SKM-1 treated with dmso at 0.1 percent for 144 hours (cell line): ENCODE data around the gene DLX1.
A peak's percentile ranks its signal among the peaks of the same experiment; 100 is the strongest.
"Not testable (repeated sequence)": the region's sequence is repeated elsewhere in the genome, so short reads cannot be mapped to it uniquely, and the experiment has no call there.

Experiments used
- DNase-seq: peaks from one replicate; lab custom pipeline; 2025; ENCODE audit not compliant: unreplicated experiment; lab: John Stamatoyannopoulos, UW

The DLX1 gene

DNA sequence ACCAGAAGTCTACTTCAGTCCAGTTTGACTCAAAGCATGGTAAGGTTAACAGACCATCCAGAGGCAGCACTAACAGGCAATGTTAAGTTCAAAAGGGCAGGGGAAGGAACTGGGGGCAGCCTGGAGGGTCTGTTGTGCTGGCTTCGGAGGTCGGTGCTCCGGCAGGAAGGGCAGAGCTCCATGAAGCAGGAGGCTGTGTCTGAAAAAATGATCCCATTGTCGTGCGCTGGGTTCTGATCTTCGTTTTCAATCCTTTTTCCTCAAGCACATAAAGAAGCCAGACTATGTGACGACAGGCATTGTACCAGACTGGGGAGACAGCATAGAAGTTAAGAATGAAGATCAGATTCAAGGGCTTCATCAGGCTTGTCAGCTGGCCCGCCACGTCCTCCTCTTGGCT, 21.9 kb upstream of the DLX1 start:
- no peak for DNase-seq

DNA sequence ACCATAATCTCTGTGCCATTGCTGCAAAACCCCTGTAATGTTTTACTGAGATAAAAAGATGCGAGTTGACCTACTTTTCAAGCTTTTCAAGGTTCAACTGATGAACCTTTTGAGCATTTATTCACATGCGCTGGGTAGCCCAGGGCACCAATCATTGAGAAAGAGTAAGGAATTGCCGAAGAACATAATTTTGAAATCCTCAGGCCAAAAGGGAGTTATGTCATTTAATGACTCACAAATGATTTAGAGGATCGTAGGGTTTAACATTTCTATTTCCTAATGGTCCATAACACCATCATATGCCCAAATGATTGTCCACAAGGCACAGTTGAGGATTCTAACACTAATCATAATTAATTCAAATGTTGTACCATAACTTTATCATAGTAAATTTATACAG, 20.2 kb upstream of the DLX1 start:
- no peak for DNase-seq

DNA sequence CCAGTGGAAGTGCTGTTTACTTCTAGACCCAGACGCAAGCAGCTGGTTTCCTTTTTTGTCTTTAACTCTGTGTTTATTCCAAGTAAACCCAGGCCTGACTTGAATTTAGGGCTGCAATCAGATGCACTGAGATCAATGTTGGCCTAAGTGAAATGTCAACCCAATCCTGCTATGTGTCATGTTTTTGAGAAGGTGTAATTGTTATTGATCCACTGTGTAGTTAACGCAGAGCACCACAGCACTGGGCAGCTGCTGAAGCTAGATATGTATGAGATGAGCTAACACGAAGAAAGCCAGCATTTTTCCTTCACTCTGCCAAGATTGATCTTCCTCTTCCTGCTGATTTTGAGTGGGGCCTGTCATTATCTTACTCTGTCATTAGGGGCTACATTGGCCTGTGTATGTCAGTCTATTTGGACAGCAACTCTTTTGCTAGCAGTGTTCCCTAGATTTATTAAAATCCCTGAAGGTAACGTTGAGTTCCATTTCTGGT, 18.9 kb upstream of the DLX1 start:
- no peak for DNase-seq

DNA sequence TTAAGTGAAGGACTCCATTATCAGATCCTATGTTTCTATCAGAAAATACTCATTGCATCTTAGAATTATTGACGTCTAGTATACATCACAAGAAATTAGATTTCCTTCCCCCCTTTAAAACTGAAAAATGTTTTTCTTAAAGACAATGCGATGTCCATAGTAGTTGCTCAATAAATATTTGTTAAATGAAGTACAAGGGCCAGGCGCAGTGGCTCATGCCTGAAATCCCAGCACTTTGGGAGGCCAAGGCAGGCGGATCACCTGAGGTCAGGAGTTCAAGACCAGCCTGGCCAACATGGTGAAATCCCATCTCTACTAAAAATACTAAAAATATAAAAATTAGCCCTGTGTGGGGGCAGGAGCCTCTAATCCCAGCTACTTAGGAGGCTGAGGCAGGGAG, 17.4 kb upstream of the DLX1 start:
- not testable (repeated sequence) for DNase-seq

DNA sequence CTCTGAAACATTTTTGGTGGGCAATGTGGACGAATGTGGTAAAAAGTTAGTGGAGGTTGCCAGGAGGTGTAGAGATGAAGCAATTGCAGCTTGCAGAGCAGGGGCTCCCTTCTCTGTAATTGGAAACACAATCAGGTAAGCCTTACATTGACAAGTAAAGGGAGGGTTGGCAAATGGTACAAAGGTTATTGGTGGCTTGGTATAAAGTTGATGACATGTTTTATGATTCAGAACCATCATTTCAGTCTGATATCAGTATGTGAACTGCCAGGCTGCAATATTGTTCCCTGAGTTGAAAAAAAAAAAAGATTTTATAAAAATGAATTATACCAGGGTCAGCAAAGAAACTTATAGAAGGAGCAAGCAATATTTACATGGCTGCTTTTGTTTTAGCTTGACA, 14.4 kb upstream of the DLX1 start:
- no peak for DNase-seq

DNA sequence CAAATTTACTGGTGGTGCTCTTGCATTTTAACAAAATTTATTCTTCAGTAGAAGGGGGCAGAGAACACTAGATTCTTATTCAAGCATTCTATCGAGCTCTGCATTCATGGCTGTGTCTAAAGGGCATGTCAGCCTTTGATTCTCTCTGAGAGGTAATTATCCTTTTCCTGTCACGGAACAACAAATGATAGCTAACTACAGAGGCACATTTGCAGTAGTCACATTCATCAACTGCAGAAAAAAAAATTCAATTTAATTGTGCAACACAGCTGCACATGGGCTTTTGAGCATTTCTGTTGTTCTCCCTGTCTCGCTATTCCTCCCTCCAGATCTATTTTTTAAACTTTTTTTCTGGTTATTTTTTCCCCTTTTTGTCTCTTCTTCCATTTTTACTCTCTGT, 13.0 kb upstream of the DLX1 start:
- no peak for DNase-seq

DNA sequence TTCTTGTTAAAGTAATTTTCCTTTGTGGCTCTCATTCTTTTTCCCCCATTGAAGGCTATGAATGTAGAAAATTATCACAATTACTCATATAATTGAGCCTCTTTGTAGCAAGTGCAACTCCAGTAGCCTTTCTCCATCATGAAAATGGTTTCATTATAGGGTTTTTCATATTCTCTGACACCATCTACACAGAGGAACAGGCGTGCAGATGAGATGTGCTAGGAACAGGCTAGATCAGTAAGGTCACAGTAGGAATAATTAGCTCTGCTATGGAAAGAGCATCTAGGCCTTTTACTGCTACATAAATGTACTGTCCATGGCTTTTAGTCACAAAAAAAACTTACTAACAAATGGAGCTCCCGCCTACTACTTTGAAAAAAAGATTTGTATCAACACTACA, 12.6 kb upstream of the DLX1 start:
- DNase-seq, result no peak

DNA sequence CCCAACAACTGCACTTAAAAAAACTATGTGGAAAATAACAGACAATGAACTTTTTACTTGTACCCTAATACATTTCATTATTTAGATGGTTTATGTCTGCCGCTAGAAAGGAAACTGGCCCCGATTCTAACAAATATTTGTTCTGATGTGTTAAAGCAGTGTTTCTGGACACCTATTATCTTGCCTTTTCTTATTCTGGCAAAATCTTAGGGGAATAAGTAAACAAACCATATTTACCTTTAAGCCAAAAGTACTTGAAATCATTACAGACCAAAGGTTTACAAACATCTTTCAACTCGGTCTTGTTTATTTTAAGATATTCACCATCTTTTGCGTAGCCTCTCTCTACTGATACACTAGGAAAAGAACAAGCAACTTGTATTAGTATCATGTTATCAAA, 11.8 kb upstream of the DLX1 start:
- DNase-seq, result no peak

DNA sequence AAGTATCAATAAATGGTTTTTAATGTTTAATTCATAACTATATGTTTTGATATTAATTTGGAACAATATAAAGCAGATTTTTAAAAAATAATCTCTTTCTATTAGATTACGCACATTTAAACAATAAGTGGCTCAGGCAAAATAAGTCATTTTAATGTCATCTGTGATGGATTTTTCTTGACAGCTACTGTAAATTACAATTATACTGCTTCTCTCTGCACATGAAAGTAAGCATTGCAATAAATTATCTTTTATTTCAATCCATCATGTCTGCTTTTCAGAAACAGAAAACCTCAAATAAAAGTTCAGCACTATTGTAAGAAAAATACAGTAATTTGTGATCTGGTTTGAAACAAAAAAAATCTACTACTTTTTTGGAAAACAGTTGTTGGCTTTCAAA, 11.1 kb upstream of the DLX1 start:
- no peak for DNase-seq

DNA sequence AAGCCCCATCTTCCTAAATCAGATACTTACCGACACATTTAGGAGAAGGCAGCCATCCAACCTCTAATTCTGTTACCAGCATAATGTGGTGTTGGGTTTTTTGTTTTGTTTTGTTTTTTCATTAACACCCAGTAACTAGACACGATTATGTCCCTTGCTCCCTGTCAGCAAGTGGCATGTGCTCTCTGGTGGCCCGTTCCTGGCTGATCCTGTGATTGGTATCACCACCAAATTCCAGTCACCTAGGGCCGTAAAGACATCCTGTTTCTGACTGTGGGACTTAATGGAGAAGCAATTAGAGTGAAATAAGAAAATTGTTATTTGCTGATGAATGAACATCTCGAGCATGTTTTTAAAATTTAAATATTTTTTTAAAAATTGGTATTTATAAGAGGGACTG, 5.9 kb upstream of the DLX1 start:
- no peak for DNase-seq

DNA sequence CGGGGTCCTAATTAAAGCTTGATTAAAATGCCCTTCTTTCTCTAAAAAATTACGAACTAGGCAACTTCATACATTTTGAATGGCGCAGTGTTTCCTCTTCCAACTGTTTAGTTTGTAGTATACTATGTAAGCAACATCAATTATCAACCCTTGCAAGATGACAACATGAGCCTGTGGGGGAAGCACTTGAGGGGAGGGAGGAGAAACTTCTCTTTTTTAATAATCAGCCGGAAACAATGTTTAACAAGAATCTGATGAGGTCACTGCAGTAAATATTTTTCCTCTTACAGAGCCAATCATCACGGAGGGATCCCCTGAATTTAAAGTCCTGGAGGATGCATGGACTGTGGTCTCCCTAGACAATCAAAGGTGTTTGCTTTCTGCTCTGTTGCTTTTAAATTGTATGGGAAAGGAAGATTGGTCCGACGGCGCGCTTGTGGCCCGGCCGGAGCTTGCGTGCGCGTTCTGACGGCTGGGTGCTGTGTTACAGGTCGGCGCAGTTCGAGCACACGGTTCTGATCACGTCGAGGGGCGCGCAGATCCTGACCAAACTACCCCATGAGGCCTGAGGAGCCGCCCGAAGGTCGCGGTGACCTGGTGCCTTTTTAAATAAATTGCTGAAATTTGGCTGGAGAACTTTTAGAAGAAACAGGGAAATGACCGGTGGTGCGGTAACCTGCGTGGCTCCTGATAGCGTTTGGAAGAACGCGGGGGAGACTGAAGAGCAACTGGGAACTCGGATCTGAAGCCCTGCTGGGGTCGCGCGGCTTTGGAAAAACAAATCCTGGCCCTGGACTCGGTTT, 5.3 kb upstream of the DLX1 start:
- DNase-seq, result no peak

DNA sequence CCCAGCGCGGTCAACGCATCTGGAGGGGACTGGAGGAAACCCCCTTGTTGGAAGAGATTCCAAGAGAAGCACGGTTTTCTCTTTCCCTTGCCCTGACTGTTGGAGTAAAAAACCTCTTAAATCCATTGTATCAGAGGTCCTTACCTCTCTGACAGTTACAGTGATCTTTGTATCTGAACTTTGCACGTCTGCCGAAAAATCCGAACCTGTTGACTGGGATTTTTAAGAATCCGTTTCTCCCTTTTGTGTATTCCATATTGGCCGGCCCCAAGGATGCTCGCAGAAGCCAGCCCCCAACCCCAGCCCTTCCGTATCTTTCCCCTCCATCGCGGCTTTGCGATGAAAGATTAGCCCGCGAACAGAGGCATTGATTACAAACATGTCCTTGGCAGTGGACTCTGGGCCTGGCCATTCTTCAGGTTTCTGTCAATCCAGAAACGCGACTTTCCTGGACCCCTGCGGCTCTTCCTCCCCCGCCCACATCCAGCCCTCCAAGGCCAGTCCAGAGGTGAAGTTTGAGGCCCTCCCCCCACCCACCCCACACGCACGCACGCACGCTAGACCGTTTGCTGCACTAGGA, 4.6 kb upstream of the DLX1 start:
- DNase-seq, result no peak

DNA sequence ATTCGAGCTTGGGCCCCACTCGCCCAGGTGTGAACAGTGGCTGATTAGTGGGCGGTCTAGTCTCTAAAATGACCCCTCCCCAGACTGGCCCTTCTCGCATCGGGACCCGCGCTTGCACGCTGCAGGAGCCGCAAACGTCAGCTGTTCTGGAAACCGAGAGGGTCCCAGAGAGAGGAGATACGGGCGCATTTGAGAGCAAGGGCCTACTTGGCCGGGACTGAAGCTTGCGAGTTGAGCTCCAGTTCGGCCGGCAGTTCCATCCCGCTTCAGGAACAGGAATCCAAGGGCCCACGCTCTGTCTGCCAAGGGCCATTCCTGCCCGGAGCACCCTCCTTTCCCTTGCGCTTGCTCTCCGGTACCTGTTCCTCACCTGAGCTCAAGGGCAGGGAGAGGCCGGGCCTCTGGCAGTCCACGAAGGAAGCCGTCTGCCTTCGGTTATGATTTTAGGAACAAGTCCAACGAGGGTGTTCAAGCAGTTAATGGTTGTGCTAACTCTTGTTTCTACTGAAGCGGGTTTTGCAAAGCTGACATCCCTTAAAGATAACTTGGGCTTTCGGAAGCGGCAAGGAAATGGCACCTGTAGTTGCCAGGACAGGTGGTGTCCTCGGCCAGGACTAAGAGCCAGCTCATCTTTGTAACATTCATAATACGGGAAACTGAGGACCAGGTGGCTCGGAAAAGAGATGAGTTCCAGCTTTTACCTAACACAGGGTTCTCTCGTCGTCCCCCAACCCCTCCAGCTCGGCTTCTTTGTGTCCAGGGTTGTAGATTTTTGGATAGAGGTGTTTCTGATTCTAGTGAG, 3.9 kb upstream of the DLX1 start:
- no peak for DNase-seq

DNA sequence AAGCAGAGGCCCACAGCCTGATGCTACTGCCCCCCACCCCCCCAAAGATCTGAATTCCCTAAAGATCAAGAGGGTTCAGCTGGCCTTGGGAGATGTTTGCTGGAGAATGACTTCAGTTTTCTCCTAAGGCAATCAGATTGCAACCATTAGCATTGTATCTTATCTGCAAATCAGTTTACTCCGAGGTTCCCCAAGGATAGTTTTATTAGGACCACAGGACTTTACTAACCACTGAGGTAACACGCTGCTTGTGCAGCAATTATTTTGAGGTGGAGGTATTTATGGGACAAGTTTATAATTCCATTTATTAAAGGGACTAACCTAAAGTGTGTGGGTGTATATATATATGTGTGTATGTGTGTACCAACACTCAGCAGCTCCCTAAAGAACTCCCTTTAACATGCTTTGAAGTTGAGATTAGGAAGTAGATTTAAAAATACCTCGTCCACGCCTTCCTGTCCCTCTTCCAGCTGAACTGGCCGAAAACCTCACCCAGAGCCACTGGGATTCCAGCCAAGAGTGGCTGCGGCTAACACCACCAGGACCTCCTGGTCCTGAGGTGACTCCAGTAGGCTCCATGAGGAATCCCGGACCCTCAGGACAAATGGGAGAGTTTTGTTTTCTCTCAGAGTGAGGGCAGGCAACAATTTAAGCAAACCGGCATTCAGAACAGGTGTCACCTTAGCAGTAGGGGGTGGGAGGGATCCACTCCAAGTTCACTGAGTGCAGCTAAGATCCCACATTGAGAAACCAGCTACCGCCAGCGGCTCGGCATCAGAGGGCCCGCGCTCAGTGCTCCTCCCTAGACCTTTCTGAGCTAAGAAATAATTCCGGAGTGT, 3.0 kb upstream of the DLX1 start:
- DNase-seq, result no peak

DNA sequence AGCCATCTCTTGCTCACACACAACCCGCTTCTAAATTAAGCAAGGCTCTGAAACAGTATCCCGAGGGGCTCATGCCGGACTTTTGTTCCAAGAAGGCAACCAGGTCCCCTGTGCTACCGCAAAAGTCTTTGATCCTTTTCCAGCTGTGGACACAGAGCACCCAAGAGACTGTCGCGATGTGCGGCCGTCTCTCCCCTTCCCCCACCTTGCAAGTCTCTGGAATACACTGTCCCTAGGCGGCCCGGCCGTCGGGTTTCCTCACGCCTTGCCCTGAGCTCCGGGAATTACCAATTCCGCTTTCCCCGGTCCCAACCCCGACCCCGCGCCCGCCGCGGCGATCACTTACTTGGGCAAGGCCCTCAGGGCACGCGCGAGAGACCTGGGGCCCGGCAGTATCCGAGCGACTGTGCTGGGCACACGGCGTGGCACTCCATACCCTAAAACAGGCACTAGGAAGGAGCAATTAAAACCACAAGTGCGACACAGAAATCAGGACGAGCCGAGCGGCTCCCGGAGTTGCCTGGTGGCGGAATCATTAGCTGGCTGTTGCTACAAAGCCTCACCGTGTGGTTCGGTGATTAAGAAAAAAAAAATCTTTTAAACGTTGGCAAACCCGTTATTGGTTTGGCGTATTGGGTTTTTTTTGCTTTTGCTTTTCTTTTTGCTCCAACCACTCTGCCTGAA, 2.2 kb upstream of the DLX1 start:
- DNase-seq, result no peak

DNA sequence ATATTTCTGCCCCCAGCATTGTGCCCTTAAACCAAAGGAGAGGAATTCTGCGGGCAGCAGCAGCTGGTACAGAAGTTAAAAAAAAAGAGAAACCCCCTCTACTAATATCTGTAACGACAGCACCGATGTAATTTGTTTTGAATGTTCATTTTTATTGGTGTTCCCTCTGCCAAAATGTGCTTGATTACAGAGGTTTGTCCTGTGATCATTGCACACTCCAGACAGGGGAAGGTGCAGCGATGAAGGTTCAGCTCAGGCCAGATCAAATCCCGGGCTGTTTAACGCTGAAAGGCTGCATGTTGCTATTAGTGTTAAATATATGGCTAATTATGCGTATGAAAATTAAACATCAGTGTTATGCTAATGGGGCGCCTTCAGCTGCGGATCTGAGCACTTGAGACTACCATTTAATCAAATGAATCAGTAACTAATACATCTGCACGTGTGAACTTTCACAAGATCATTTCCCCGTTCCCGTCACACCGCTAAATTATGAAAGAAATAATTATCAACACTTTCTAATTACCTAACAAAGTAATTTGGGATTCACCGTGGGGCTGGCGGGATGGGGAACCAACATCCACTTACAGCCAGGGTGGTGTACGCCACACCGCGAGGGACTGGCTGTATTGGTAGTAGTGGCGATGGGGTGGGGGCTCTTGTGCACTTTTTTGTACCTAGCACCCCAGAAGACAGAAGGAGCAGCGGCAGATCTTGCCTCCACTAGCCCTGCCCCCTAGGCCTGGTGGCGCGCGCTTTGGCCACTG, 1.5 kb upstream of the DLX1 start:
- no peak for DNase-seq

DNA sequence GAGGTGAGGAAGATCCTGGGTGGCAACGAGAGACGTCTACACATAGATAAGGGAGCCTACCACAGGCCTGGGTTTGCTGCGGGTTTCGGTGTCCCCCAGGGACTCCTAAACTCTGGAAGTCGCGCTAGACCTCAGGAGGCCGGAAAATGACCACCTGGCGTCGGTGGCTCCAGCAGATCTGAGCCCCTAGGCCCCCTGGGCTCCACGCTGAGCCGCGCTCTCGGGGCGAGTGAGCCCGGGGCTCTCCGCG, 987 bp upstream of the DLX1 start:
- peak; percentile 49 for DNase-seq

DNA sequence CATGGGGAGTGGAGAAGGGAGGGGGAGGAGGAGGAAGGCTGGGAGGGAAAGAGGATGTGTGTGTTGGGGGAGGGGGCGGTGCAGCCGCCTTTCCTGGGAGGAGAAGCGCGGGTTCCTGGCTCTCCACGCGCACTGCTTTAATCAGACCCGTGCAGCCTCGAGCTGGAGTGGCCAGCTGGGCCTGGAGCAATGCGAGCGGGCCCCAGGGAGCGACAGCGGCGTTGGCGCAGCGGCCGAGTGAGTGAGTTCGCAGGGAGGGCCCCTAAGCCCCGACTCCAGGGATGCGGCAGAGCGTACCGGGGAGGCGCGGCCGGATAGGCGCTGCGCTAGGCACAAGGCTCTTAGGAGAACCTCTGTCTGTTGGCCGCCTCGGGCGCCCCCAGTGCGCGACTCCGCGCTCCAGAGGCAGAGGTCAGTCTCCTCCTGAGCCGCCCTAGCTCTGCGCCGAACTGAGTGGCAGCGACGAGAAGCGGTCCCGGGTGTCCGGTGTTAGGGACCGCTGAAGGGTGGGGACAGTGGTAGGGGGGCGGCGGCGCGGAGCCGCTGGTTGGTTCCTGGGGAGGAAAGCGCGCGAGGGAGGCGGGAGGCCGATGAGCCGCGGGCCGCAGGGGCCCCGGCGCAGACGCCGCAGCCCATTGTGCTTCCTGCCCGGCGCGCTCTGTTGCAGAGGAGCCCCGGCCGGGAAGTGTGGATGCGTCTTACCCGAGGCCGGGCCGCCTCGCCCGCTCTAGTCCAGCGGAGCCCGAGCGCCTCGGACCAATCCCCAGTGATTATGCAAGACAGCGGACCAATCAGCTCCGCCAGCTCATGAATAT, 455 bp upstream of the DLX1 start:
- DNase-seq, result peak; percentile 75
